GM21447 (cell line): ENCODE measurements around the gene TLCD2.
A peak's percentile ranks its signal among the peaks of the same experiment; 100 is the strongest.
"Not testable (repeated sequence)": the region's sequence is repeated elsewhere in the genome, so short reads cannot be mapped to it uniquely, and the experiment has no call there.

ENCODE experiments used
- ATAC-seq: cut with Tn5 transposase; IDR thresholded peaks from one replicate; pipeline ENCODE4 v1.9.1; 2021; ENCODE audit not compliant: unreplicated experiment

The TLCD2 gene

DNA sequence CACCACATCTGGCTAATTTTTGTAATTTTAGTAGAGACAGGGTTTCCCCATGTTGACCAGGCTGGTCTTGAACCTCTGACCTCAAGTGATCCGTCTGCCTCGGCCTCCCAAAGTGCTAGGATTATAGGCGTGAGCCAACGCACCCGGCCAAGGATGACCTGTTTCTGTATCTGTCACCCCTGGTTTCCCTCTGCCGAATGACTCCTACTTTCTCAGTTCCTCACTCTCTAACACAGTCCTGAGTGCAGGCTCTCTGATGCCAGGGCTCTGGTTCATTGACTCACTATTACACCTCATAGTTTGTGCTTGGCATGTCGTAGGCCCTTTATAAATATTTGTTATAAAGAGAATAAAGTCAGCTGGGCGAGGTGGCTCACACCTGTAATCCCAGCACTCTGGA is 14.8 kb downstream of the TLCD2 start:
- no peak for ATAC-seq

GRCh38 chr17:1693339-1693738 is 16.8 kb downstream of the TLCD2 start:
- ATAC-seq, result no peak

GRCh38 chr17:1690544-1691221 is 19.5 kb downstream of the TLCD2 start:
- no peak for ATAC-seq

- ATAC-seq, result not testable (repeated sequence)
Observed at GRCh38 chr17:1688405-1688804, 21.8 kb downstream of the TLCD2 start.

GRCh38 chr17:1686086-1686485 is 24.1 kb downstream of the TLCD2 start:
- ATAC-seq, result no peak

GRCh38 chr17:1684378-1685189 is 25.6 kb downstream of the TLCD2 start, which contains the start of gene PRPF8:
Gene PRPF8 (minus strand): TSS chr17:1684867. CDS start chr17:1684571, 296 bp downstream.
- ATAC-seq, result peak; percentile 98

GRCh38 chr17:1683459-1683858 is 26.7 kb downstream of the TLCD2 start:
- ATAC-seq, result no peak

DNA sequence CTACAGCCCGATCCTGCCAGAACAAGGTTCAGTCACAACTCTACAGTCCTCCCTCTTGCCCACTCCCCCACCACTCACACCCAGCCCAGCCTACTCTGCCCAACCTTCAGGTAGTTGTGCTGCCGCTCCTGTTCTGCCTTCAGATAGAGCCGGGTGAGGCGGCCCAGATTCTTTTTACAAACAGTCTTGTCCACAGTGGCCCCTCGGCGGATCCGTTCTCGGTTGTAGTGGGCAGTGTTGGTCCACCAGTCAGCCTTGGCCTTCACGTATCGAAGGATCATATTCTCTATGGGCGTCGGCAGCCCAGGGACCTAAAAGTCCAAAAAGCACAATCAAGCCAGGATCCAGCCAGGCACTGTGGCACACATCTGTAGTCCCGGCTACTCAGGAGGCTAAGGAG is 33.8 kb downstream of the TLCD2 start:
- ATAC-seq, result no peak

- no peak for ATAC-seq
Observed at GRCh38 chr17:1673041-1673785, 37.0 kb downstream of the TLCD2 start.

DNA sequence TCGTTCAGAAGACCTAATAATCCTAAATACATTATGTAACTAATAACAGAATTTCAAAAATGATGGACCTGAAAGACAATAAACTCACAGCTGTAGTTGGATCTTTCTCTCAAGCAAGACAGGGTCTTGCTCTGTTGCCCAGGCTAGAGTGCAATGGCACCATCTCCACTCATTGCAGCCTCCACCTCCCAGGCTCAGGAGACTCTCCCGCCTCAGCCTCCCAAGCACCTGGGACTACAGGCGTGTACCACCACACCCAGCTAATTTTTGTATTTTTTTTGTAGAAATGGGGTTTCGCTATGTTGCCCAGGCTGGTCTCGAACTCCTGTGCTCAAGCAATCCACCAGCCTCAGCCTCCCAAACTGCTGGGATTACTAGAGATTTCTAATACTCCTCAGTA is 46.2 kb downstream of the TLCD2 start:
- ATAC-seq, result not testable (repeated sequence)

DNA sequence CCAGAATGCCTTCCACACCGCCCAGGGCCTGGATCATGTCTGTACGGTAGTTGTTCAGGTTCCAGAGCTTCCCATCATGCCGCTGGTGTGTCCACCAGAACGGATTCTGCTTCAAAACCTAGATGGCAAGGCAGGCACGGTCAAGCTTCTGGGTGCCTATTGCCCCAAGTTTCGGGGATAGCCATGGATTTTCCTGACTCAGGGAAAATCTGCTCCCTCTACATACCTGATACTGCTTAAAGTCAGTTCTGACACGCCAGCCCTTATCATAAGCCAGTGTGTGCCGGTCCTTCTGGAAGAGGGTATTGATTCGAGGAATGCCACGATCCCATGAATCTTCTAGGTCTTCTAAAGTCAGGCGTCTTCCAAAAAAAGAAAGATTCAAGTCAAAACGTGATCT is 49.1 kb downstream of the TLCD2 start:
- ATAC-seq, result no peak

DNA sequence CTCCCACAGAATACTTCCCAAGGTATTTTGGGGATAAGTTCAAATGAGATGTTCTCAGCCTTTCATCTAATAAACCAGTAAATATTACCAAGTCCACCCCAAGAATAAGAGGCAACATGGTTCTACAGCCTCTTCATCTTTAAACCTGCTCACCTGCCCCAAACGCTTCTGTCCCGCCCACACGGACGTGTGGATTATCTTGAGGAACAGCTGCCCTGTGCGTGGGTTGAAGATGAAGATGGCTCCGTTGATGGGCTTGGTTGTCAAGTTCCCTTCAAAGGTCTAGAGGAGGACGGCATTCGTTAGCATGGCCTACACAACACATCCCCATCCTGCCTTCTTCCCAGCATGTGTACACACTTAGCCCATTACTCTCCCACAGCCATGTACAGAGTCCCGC is 52.1 kb downstream of the TLCD2 start:
- ATAC-seq, result no peak

DNA sequence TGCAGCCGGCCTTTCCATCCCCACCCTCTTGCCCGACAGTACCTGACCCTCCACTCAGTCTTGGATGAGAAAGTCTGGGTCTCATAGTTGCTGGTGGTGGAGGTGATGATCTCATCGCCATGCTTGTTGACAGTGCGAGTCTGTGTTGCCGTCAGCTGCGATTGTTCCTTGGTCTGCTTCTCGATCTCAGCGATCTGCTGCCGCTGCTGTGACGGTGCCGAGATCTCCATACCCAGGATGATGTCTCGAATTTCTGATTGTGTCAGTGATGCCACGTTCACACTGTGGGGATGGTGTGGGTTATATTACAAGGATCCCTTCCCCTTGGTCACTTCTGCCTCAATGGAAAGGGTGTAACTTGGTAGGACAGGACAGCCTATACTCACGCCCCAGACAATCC is 56.4 kb downstream of the TLCD2 start:
- ATAC-seq, result no peak

GRCh38 chr17:1652794-1653193 is 57.4 kb downstream of the TLCD2 start:
- not testable (repeated sequence) for ATAC-seq
